Lung microvascular endothelial cell (primary cell): ENCODE measurements around the gene FYTTD1. TPM values are rescaled to one million over a fixed set of nuclear protein-coding genes. Genes with fewer than 3 reads are reported as not detected.

Experiments
- DNase-seq, 2 donors: peaks; one replicate each; pipeline versions ENCODE4 v3.0.0 to v3.0.0-alpha.2; 2010; ENCODE audit warnings: low read depth in 2 of 2
- total RNA-seq: library from RNA; depleted of rRNA; stranded (reverse); fragments of >200 nt; gene quantifications from 2 replicates; pipeline ENCODE4 v1.2.1, GENCODE V29; 2014

The FYTTD1 gene
- total RNA-seq, 1 donor from 2014 or later = 51.8 TPM

GRCh38 chr3:197833930-197834715 is 84.4 kb downstream of the FYTTD1 start:
- DNase-seq = no peak

- no peak for DNase-seq
Observed at GRCh38 chr3:197835509-197835908, 85.8 kb downstream of the FYTTD1 start.

- DNase-seq = no peak
Observed at GRCh38 chr3:197836244-197836643, 86.6 kb downstream of the FYTTD1 start.

Other genes with a start within 250 kb of the FYTTD1 start
- 1.6 and 1.7 TPM in 2 replicates for gene BDH1, start 193.9 kb upstream of the FYTTD1 start, total RNA-seq
- 5.2 and 6.7 TPM in 2 replicates for gene RUBCN, start 13.0 kb upstream of the FYTTD1 start, total RNA-seq
- 30.9 and 77.0 TPM in 2 replicates for gene LRCH3, start 41.4 kb downstream of the FYTTD1 start, total RNA-seq
- gene RPL35A, start 200.3 kb downstream of the FYTTD1 start, total RNA-seq = 598 and 845 TPM in 2 replicates
- gene LMLN, start 210.3 kb downstream of the FYTTD1 start, total RNA-seq = 1.1 and 2.6 TPM in 2 replicates